HCT116 (cell line): ENCODE measurements around the gene DGCR6L.

Experiments used
- CTCF ChIP-seq, 3 experiments: fragments of 200-600 bp in 1 of 3; sonication (generic) in 1 of 3; IDR thresholded peaks in 2 of 3; conservative IDR thresholded peaks in 1 of 3; 2 replicates each; pipeline ENCODE4 v1.5.1; 2012 to 2017; ENCODE audit warnings: low read depth in 2 of 3, low read length in 2 of 3, antibody characterized with exemption in 1 of 3, borderline replicate concordance in 1 of 3, control low read depth in 1 of 3, mild to moderate bottlenecking in 1 of 3, mixed read lengths in 1 of 3, mixed run types in 1 of 3, moderate library complexity in 1 of 3; ENCODE audit not compliant: insufficient read depth in 1 of 3
- ZFX ChIP-seq: fragments of 450-650 bp; IDR thresholded peaks from 2 replicates; pipeline ENCODE4 v1.6.1; 2017

- TF ChIP-seq ZFX (peak; percentile 36; the same call in 1 of the 2 replicates), CTCF (IDR thresholded peaks at IDR 0.05 in 2 of 3, conservative IDR thresholded peaks at IDR 0.05 in 1 of 3; ENCODE audit: borderline replicate concordance in 1 of 3, insufficient read depth in 1 of 3, low read depth in 2 of 3, low read length in 2 of 3) (peak in 2 of 3 experiments; percentile 46 to 60; a peak in 4 of 6 replicates)
Observed at GRCh38 chr22:20268279-20269012, 51.4 kb downstream of the DGCR6L start, which contains the start of gene RTN4R.
